Stimulated activated naive CD4-positive, alpha-beta T cell (primary cell): Measurements from ENCODE around the gene RTCB.

Experiments used
- DNase-seq, 6 experiments: peaks; one replicate each; lab custom pipeline; 2025; lab: John Stamatoyannopoulos, UW

The RTCB gene

GRCh38 chr22:32411829-32412592, at the start of gene RTCB:
RTCB (minus strand) TSS chr22:32412247; CDS start chr22:32412156, 91 bp downstream.
- DNase-seq, result peak; percentile 79 to 94 (median 86)

GRCh38 chr22:32457031-32457430, 45.0 kb upstream of the RTCB start:
- no peak for DNase-seq

GRCh38 chr22:32448980-32449379, 36.9 kb upstream of the RTCB start:
- DNase-seq, result no peak

GRCh38 chr22:32446321-32446720, 34.3 kb upstream of the RTCB start:
- no peak for DNase-seq

GRCh38 chr22:32444068-32444467, 32.0 kb upstream of the RTCB start:
- DNase-seq, result peak in 1 of 6 experiments; percentile 1

- DNase-seq, result no peak
Measured at GRCh38 chr22:32430352-32430751, 18.3 kb upstream of the RTCB start.

- no peak for DNase-seq
Measured at GRCh38 chr22:32426881-32427280, 14.8 kb upstream of the RTCB start.

- no peak for DNase-seq
Measured at GRCh38 chr22:32423664-32424063, 11.6 kb upstream of the RTCB start.

GRCh38 chr22:32422062-32422461, 10.0 kb upstream of the RTCB start:
- no peak for DNase-seq

GRCh38 chr22:32421484-32421883, 9.4 kb upstream of the RTCB start:
- DNase-seq, result no peak

GRCh38 chr22:32417906-32418305, 5.9 kb upstream of the RTCB start:
- DNase-seq, result no peak

- no peak for DNase-seq
Measured at GRCh38 chr22:32416556-32417085, 4.6 kb upstream of the RTCB start.

- DNase-seq, result no peak
Measured at GRCh38 chr22:32414191-32414590, 2.1 kb upstream of the RTCB start.

GRCh38 chr22:32413719-32414118, 1.7 kb upstream of the RTCB start:
- no peak for DNase-seq

GRCh38 chr22:32411402-32411801, 645 bp downstream of the RTCB start:
- DNase-seq, result no peak

GRCh38 chr22:32410459-32410858, 1.6 kb downstream of the RTCB start:
- no peak for DNase-seq

- no peak for DNase-seq
Measured at GRCh38 chr22:32409977-32410376, 2.1 kb downstream of the RTCB start.

- DNase-seq, result no peak
Measured at GRCh38 chr22:32407936-32408335, 4.1 kb downstream of the RTCB start.

GRCh38 chr22:32407312-32407711, 4.7 kb downstream of the RTCB start:
- DNase-seq, result no peak

GRCh38 chr22:32404021-32404420, 8.0 kb downstream of the RTCB start:
- DNase-seq, result no peak

- no peak for DNase-seq
Measured at GRCh38 chr22:32401486-32401885, 10.6 kb downstream of the RTCB start.

GRCh38 chr22:32396746-32397145, 15.3 kb downstream of the RTCB start:
- no peak for DNase-seq

- no peak for DNase-seq
Measured at GRCh38 chr22:32396255-32396654, 15.8 kb downstream of the RTCB start.

- no peak for DNase-seq
Measured at GRCh38 chr22:32395107-32395506, 16.9 kb downstream of the RTCB start.
